GM18909 (cell line): ENCODE measurements around the gene THADA.
A peak's percentile ranks its signal among the peaks of the same experiment; 100 is the strongest.
"Not testable (repeated sequence)": the region's sequence is repeated elsewhere in the genome, so short reads cannot be mapped to it uniquely, and the experiment has no call there.

Source experiments
- ATAC-seq: cut with Tn5 transposase; IDR thresholded peaks from one replicate; pipeline ENCODE4 v1.9.1; 2021; ENCODE audit warnings: mild to moderate bottlenecking; ENCODE audit not compliant: unreplicated experiment, poor library complexity

THADA gene

GRCh38 chr2:43450617-43451016 is 145.2 kb downstream of the THADA start:
- ATAC-seq = no peak

DNA sequence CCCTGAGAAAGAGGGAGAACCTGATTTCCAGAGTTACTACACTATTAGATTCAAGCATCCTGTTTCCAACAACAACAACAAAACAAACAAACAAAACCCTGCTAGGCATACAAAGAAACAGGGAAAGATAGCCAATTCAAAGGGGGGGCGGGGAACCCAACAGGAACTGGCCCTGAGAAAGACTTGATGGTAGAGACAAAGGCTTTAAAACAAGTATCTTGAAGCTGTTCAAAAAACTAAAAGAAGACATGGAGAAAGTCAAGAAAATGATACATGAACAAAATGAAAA is 147.1 kb downstream of the THADA start:
- no peak for ATAC-seq

DNA sequence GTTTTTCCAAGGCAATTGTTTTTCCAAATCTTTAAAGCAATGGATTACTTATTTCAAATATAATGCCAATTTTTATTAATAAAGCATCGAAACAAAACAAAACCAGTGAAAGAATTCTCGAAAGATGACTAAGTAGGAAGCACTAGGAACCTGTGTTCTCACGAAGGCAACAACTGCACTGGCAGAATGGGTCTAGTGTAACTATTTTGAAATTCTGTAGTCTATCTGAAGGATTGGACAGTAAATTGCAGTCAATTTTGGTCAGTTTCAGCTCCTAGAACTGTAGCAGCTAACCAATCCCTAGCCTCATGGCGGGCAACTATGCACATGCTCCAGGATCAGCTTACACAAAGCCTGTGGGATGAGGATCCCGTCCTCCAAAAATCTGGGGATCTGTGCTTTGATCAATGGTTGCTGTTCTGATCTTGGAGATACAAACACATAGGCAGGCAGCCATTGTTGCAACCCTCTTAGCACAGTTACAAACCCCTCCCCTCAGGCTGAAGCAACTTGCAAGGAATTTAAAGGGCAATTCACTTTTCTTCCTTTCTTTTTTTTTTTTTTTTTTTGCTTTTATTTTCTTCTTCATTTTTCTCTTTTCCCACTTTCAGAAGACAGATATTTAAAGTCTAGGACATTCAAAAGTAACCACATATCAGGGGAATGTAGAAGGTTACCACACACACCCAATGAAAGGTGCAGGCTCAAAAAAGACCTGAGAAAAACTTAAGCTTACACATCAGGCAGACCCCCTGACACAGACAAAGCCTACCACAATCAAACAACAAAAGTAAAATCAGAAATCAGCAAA is 147.6 kb downstream of the THADA start:
- no peak for ATAC-seq

DNA sequence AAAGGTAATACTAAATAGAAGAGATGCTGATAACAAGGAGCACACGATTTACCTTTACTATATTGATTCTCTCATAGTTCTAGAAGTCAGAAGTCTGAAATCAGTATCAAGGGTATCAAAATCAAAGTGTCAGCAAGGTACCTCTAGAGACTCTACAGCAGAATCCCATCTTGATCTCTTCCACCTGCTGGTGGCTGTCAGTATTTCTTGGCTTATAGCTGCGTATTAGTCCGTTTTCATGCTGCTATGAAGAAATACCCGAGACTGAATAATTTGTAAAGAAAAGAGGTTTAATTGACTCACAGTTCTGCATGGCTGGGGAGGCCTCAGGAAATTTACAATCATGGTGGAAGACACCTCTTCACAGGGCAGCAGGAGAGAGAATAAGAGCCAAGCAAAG is 149.1 kb downstream of the THADA start:
- ATAC-seq = not testable (repeated sequence)

DNA sequence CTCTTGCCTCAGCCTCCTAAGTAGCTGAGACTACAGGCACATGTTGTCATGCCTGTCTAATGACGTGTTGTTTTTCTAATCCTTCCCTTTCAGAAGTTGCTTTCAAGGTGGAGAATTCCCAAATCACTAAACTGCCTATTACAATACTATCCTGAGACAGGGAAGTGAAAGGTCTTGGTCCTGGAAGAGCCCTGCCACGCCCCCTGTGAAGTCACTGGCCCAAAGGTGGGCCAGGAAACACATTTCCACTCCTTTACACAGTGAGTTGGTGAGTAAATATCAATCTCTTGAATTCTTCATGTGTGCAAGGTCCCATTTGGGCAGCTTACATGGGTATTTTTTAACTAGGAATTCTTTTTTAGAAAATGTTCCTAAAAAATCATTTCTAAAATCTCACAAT is 150.1 kb downstream of the THADA start:
- no peak for ATAC-seq

GRCh38 chr2:43444989-43445645 is 150.7 kb downstream of the THADA start:
- no peak for ATAC-seq

GRCh38 chr2:43443282-43443681 is 152.6 kb downstream of the THADA start:
- no peak for ATAC-seq

DNA sequence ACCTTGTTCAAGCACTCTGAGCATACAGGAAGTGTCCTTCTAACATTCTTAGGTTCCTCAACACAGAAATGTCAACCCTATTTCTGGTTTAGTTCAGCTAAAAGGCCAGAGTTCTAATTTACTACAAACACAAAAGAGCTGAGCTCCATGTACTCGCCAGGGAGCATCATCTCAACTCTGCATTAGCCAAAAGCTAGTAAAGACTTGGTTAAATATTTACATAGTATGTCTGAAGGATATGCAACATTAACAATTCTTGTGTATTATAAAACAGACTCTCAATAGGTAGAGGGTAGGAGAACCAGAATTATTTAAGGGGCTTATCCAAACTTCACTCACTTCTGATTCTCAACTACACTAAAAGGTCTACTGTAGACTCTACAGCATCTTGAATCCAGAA is 154.6 kb downstream of the THADA start:
- ATAC-seq = no peak

DNA sequence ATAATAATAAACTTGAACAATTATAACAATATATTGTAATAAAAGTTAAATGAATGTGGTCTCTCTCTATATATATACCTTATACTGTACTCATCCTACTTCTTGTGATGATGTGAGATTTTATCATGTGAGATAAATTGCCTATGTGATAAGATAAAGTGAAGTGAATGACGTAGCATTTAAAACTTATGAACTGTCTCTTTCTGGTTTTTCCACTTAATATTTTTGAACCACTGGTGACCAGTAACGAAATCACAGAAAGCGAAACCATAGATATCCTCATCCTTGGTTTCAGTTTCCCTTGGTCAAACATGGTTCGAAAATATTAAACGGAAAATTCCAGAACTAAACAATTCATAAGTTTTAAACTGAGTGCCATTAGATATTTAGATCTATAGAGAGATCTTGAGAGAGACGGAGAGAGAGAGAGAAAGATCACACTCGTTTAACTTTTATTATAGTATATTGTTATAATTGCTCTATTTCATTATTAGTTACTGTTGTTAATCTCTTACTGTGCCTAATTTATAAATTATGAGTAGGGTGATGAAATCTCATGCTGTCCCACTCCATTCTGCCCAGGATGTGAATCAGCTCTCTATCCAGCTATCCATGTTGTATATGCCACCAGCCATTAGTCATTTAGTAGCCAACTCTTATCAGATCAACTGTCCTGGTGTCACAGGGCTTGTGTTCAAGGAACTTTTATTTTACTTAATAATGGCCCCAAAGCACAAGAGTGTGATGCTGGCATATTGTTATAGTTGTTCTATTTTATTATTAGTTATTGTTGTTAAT is 156.8 kb downstream of the THADA start:
- ATAC-seq = no peak

- no peak for ATAC-seq
Measured at GRCh38 chr2:43438342-43438741, 157.5 kb downstream of the THADA start.

- ATAC-seq = no peak
Measured at GRCh38 chr2:43437363-43437762, 158.5 kb downstream of the THADA start.

DNA sequence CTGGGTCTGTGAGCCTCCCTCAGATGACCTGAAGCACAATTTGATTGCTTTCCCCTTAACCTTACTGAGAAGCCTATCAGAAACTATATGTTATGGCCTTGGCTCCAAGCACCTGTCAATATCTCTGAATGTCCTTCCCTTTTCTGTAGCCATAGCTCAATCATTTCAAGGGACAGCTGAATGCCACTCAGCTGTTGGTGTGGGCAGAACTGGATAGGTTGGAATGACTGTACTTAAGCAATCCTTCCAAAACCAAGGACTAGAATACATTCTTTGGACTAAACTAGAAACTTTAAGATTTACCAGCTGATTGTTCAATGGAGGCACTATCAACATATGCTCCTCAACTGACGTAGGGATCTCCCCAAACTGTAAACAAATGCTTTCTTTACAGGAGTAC is 159.4 kb downstream of the THADA start:
- no peak for ATAC-seq

- ATAC-seq = no peak
Measured at GRCh38 chr2:43435746-43436145, 160.1 kb downstream of the THADA start.

- ATAC-seq = no peak
Measured at GRCh38 chr2:43430489-43430888, 165.3 kb downstream of the THADA start.

- ATAC-seq = no peak
Measured at GRCh38 chr2:43429369-43429768, 166.5 kb downstream of the THADA start.

DNA sequence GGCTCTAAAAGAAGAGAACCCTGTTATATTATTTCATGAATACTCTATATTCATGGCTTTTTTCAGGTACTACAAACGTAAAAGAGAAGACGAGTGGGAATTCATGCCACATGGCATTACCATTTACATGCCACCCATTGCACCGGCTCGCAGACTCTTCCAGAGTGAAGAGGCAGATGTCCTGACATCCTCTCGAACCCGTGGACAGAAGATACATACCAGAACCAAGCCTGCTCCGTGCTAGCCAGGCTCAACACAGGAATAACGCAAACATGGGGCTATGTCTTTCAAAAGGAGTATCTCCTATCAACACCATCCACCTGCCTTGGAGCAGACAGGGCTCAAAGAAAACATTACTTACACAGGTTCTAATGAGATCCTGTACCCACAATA is 168.8 kb downstream of the THADA start:
- ATAC-seq = no peak

DNA sequence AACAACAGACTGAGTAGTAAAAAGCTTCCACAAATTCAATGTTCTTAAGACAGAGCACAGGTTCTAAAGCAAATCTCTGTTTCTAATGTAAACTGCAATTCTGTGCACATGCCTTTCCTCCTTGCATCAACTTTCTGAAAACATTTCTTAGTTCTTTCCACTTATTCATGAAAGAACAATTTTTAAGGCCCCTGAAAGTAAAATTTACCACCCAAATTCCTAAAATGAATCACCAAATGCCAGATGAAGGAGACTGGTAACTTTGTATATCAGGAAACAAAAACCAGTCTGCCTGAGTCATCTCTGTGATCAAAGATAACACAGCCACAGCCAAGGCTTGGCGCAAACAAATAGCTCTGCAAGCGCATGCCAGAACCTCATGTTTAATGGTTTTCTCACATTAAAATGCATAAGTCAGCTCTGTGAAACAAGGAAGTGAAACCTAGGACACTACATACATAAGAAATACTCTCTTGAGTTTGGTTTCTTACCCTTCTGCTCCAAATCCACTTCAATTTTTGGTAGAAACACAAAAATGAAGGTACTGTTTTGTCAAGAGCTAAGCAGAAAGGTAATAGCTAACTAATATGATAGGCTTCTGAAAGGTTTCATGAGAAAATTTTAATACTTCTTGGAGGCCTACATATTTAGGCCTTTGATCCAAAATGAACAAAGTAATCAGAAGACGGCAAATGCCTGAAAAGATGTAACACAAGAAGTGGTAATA is 169.4 kb downstream of the THADA start:
- ATAC-seq = peak; percentile 91

DNA sequence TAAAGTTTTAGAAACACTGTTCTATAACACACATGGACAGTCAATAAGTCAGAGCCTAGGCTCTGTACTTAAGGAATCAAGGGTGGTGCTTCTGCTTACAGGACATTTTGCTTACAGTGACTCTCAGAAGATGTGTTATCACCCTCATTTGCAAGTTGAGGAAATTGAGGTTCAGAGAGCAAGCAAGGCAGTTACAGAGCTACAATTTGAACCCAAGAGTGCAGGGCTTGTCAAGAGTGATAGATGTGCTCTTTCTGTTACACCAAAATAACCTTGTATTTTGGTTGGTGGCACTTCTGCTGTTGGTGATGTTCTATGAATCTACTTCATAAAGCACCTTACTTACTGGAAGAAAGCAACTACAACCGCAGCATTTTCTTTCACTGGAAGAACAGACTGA is 170.2 kb downstream of the THADA start:
- no peak for ATAC-seq

DNA sequence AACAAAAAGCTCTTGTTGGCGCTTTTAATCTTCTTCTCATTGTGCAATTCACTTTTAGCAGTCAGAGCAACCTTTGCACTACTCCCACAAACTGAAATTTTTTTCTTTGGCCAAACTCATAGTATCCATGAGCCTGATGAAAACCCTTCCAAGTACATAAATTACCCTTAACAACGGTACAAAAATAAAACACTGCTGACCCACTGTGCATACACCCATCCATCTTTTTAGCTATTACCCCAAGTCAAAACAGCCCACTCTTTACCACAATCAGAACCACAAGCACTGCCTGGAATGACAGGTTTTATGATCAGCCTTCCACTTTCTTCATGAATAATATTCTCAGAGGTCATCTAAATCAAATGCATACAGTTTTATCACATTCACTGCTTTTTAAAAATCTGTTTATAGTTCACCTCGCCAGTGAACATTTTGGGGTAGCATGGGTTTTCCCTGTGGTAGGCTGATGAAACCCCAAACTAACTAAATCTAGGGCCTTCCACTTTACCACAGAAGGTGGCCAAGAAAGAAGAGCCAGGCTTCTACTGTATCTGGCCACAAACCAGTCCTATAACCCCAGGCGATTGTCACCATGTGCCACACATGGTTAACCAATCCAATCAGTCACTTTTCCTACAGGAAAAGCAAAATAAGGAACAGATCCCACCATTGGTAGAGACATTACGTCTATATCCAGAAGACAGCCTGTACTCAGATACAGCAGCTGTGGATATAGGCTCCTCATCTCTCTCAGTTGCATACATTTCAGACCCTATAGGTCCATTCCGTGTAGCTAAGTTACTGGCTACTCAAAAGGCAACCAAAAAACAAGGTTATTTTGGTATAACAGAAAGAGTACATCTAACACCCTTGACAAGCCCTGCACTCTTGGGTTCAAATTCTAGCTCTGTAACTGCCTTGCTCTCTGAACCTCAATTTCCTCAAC is 171.3 kb downstream of the THADA start:
- no peak for ATAC-seq

- ATAC-seq = no peak
Measured at GRCh38 chr2:43423941-43424261, 171.9 kb downstream of the THADA start.
